Measurements from ENCODE around the gene ABCA8.

Gene ABCA8

GRCh38 chr17:68868708-68869107 lies 86.5 kb downstream of the ABCA8 start:
- DNase-seq = no peak

- DNase-seq = no peak
Observed at GRCh38 chr17:68867759-68868516, 87.3 kb downstream of the ABCA8 start.

- no peak for DNase-seq
Observed at GRCh38 chr17:68865584-68865983, 89.6 kb downstream of the ABCA8 start.

- no peak for DNase-seq
Observed at GRCh38 chr17:68863091-68863652, 92.0 kb downstream of the ABCA8 start.

- no peak for DNase-seq
Observed at GRCh38 chr17:68861602-68862001, 93.6 kb downstream of the ABCA8 start.

- DNase-seq = no peak
Observed at GRCh38 chr17:68860941-68861340, 94.3 kb downstream of the ABCA8 start.

- no peak for DNase-seq
Observed at GRCh38 chr17:68854452-68854851, 100.7 kb downstream of the ABCA8 start.

- no peak for DNase-seq
Observed at GRCh38 chr17:68853439-68853838, 101.8 kb downstream of the ABCA8 start.

GRCh38 chr17:68853036-68853435 lies 102.2 kb downstream of the ABCA8 start:
- no peak for DNase-seq

- no peak for DNase-seq
Observed at GRCh38 chr17:68851890-68852289, 103.3 kb downstream of the ABCA8 start.

- DNase-seq = no peak
Observed at GRCh38 chr17:68850749-68851510, 104.3 kb downstream of the ABCA8 start.

GRCh38 chr17:68849673-68850610 lies 105.2 kb downstream of the ABCA8 start:
- DNase-seq = no peak

GRCh38 chr17:68847711-68848110 lies 107.5 kb downstream of the ABCA8 start:
- no peak for DNase-seq

GRCh38 chr17:68843522-68843921 lies 111.7 kb downstream of the ABCA8 start:
- no peak for DNase-seq

- no peak for DNase-seq
Observed at GRCh38 chr17:68840073-68840472, 115.1 kb downstream of the ABCA8 start.

- DNase-seq = no peak
Observed at GRCh38 chr17:68835071-68835470, 120.1 kb downstream of the ABCA8 start.

GRCh38 chr17:68834328-68834836 lies 120.8 kb downstream of the ABCA8 start:
- no peak for DNase-seq

GRCh38 chr17:68832109-68832802 lies 122.9 kb downstream of the ABCA8 start:
- DNase-seq = no peak

GRCh38 chr17:68831170-68831569 lies 124.0 kb downstream of the ABCA8 start:
- no peak for DNase-seq

GRCh38 chr17:68830313-68830712 lies 124.9 kb downstream of the ABCA8 start:
- DNase-seq = no peak

GRCh38 chr17:68829211-68829610 lies 126.0 kb downstream of the ABCA8 start:
- DNase-seq = no peak

- no peak for DNase-seq
Observed at GRCh38 chr17:68824707-68825106, 130.5 kb downstream of the ABCA8 start.
